PFSK-1 (cell line): ENCODE data around the gene TBXA2R.

Experiments
- POLR2AphosphoS5 ChIP-seq: IDR thresholded peaks from 2 replicates; pipeline ENCODE4 v1.6.1; 2012; ENCODE audit warnings: low read depth, mild to moderate bottlenecking, control low read depth, low read length, moderate library complexity
- REST ChIP-seq, 2 experiments: IDR thresholded peaks; 2 replicates each; pipeline versions ENCODE4 v1.6.1 to v1.8.0; 2011 to 2012; ENCODE audit warnings: low read depth in 2 of 2, low read length in 2 of 2, control low read depth in 1 of 2, inconsistent platforms in 1 of 2, mild to moderate bottlenecking in 1 of 2, moderate library complexity in 1 of 2; ENCODE audit not compliant: insufficient read depth in 1 of 2
- TAF1 ChIP-seq: IDR thresholded peaks from 2 replicates; pipeline ENCODE4 v1.6.1; 2012; ENCODE audit warnings: low read length, control low read depth, borderline replicate concordance; ENCODE audit not compliant: insufficient read depth

- TF ChIP-seq POLR2AphosphoS5 (no peak), REST (IDR thresholded peaks at IDR 0.05; ENCODE audit: insufficient read depth in 1 of 2, low read depth in 2 of 2, low read length in 2 of 2) (no peak), TAF1 (no peak)
Measured at GRCh38 chr19:3586127-3586626, 20.5 kb downstream of the TBXA2R start.
